K562 (cell line): ENCODE results near the gene MTFMT. TPM values are rescaled to one million over a fixed set of nuclear protein-coding genes. Genes with fewer than 3 reads are reported as not detected.

Source experiments
- ATAC-seq: fragments of 200-7000 bp; cut with Tn5 transposase; 3 replicates; pipeline ENCODE4 v1.9.1; 2020; ENCODE audit warnings: moderate library complexity
- BruUV-seq: library from RNA; stranded (reverse); fragments of 400-500 nt; replicated peaks from 2 replicates; lab custom pipeline; 2021; lab: Mats Ljungman, UMichigan
- CTCF ChIA-PET: fragments of 300-600 bp; formaldehyde crosslinking; extraction: SDS; loops from one replicate; lab custom pipeline; 2021; ENCODE audit warnings: low intra/inter-chr PET ratio; lab: Yijun Ruan, JAX
- POLR2A ChIA-PET: fragments of 300-600, 350-650 bp; sonication (Branson Sonifier 250); formaldehyde crosslinking; extraction: SDS; loops from one replicate; lab custom pipeline; 2021; ENCODE audit warnings: antibody characterized with exemption, inconsistent platforms; lab: Yijun Ruan, JAX
- DNase-seq, 4 experiments: peaks; one replicate each; pipeline versions ENCODE4 v3.0.0 to v3.0.0-alpha.2; 2011 to 2018; ENCODE audit warnings: low spot score in 3 of 4, mixed read lengths in 3 of 4; ENCODE audit errors: extremely low read depth in 1 of 4
- FAIRE-seq: peaks from 2 replicates; lab custom pipeline; 2011; peaks lifted over from hg19 to GRCh38; lab: Jason Lieb, UNC
- H2AFZ ChIP-seq: 2 replicates; pipeline ENCODE4 v1.6.0; 2011; ENCODE audit warnings: low read depth, low read length, control low read depth, inconsistent platforms
- H3K27ac ChIP-seq: fragments of 200-600 bp; 3 replicates; pipeline ENCODE4 v1.8.0; 2011; ENCODE audit warnings: low read depth, mild to moderate bottlenecking, control low read depth, inconsistent platforms, low read length, moderate library complexity, mixed read lengths; ENCODE audit errors: extremely low read depth
- H3K27me3 ChIP-seq, 2 experiments: fragments of 300-600 bp in 1 of 2; 2 replicates in 1 of 2; 3 replicates in 1 of 2; pipeline versions ENCODE4 v1.6.0 to v1.8.0; 2011; ENCODE audit warnings: inconsistent platforms in 2 of 2, low read length in 2 of 2, mild to moderate bottlenecking in 1 of 2, mixed read lengths in 1 of 2, moderate library complexity in 1 of 2; ENCODE audit not compliant: control insufficient read depth in 2 of 2, insufficient read depth in 2 of 2
- H3K36me3 ChIP-seq: fragments of 300-600 bp; 3 replicates; pipeline ENCODE4 v1.8.0; 2011; ENCODE audit warnings: mild to moderate bottlenecking, low read length, inconsistent platforms; ENCODE audit not compliant: control insufficient read depth, insufficient read depth
- H3K4me1 ChIP-seq, 2 experiments: fragments of 200-600 bp in 1 of 2; replicated peaks in 1 of 2; 2 replicates in 1 of 2; 3 replicates in 1 of 2; pipeline versions ENCODE4 v1.5.1 to v1.8.0; 2011; ENCODE audit warnings: inconsistent platforms in 2 of 2, low read length in 2 of 2, mild to moderate bottlenecking in 1 of 2, mixed read lengths in 1 of 2, moderate library complexity in 1 of 2; ENCODE audit not compliant: control insufficient read depth in 2 of 2, insufficient read depth in 2 of 2
- H3K4me2 ChIP-seq: 2 replicates; pipeline ENCODE4 v1.6.1; 2011; ENCODE audit warnings: low read length, control low read depth, inconsistent platforms, mixed read lengths; ENCODE audit not compliant: insufficient read depth
- H3K4me3 ChIP-seq: fragments of 200-600 bp; sonication (generic), shearing (Covaris generic); 2 replicates; pipeline ENCODE4 v1.5.1; 2016; ENCODE audit warnings: control low read depth, inconsistent platforms
- H3K79me2 ChIP-seq: fragments of 200-600 bp; 3 replicates; pipeline ENCODE4 v1.8.0; 2011; ENCODE audit warnings: low read length, inconsistent platforms; ENCODE audit not compliant: control insufficient read depth, insufficient read depth
- H3K9ac ChIP-seq, 2 experiments: 2 replicates each; pipeline versions ENCODE4 v1.6.0 to v1.6.1; 2011; ENCODE audit warnings: low read depth in 2 of 2, low read length in 2 of 2, control low read depth in 1 of 2, inconsistent platforms in 1 of 2, mild to moderate bottlenecking in 1 of 2, mixed read lengths in 1 of 2; ENCODE audit not compliant: insufficient read depth in 1 of 2
- H3K9me1 ChIP-seq: one replicate; pipeline ENCODE4 v1.6.0; 2011; ENCODE audit warnings: inconsistent platforms, mild to moderate bottlenecking, low read length, moderate library complexity; ENCODE audit not compliant: control insufficient read depth, insufficient read depth
- H3K9me3 ChIP-seq: replicated peaks from 2 replicates; pipeline ENCODE4 v1.5.1; 2011; ENCODE audit warnings: low read depth, low read length, inconsistent platforms; ENCODE audit not compliant: control insufficient read depth, insufficient read depth
- H4K20me1 ChIP-seq: replicated peaks from 2 replicates; pipeline ENCODE4 v1.6.1; 2011; ENCODE audit warnings: low read length, inconsistent platforms, mixed read lengths; ENCODE audit not compliant: control insufficient read depth, insufficient read depth
- CHD1 ChIP-seq: fragments of 200-600 bp; sonication (generic); IDR thresholded peaks from one replicate; pipeline ENCODE4 v1.6.1; 2012; ENCODE audit warnings: mild to moderate bottlenecking, moderate library complexity, low read length, inconsistent platforms
- CSDE1 ChIP-seq, 2 experiments: fragments of 450-650 bp; IDR thresholded peaks; 2 replicates each; pipeline ENCODE4 v1.6.1; 2016; ENCODE audit warnings: mild to moderate bottlenecking in 1 of 2
- FOSL1 ChIP-seq: fragments of 200-800 bp; sonication (Bioruptor generic); conservative IDR thresholded peaks from 2 replicates; pipeline ENCODE4 v1.6.1; 2016; ENCODE audit warnings: missing genetic modification characterization, missing compliant biosample characterization
- GATAD2A ChIP-seq: fragments of 450-650 bp; IDR thresholded peaks from 2 replicates; pipeline ENCODE4 v1.6.1; 2017
- MCM5 ChIP-seq: fragments of 450-650 bp; IDR thresholded peaks from 2 replicates; pipeline ENCODE4 v1.6.1; 2016; ENCODE audit warnings: low read depth
- MTF1 ChIP-seq: fragments of 250-450 bp; sonication (Bioruptor Pico); IDR thresholded peaks from 2 replicates; pipeline ENCODE4 v1.9.0; 2021; ENCODE audit warnings: moderate library complexity, mild to moderate bottlenecking, inconsistent platforms, borderline replicate concordance
- NEUROD1 ChIP-seq: fragments of 150-350 bp; IDR thresholded peaks from 2 replicates; pipeline ENCODE4 v1.6.1; 2014; ENCODE audit warnings: borderline replicate concordance, low read length, low read depth; ENCODE audit not compliant: partially characterized antibody
- NFYB ChIP-seq: IDR thresholded peaks from 2 replicates; pipeline ENCODE4 v1.6.1; 2011; ENCODE audit warnings: mild to moderate bottlenecking, moderate library complexity; ENCODE audit not compliant: insufficient read length; ENCODE audit errors: extremely low read depth
- PTTG1 ChIP-seq: fragments of 450-650 bp; IDR thresholded peaks from 2 replicates; pipeline ENCODE4 v1.6.1; 2016; ENCODE audit warnings: low read depth, mild to moderate bottlenecking, missing genetic modification characterization, missing compliant biosample characterization
- RBM14 ChIP-seq: fragments of 200-400 bp; formaldehyde crosslinking; IDR thresholded peaks from 2 replicates; pipeline ENCODE4 v1.6.1; 2018; ENCODE audit warnings: low read depth, mild to moderate bottlenecking, low read length, moderate library complexity, borderline replicate concordance; ENCODE audit not compliant: insufficient read depth
- XRCC3 ChIP-seq: fragments of 450-650 bp; IDR thresholded peaks from 2 replicates; pipeline ENCODE4 v1.6.1; 2017; ENCODE audit warnings: mild to moderate bottlenecking, moderate library complexity
- ZKSCAN3 ChIP-seq: fragments of 250-450 bp; sonication (Bioruptor Pico); IDR thresholded peaks from 2 replicates; pipeline ENCODE4 v1.4.0; 2020
- WGBS: fragments of 100-300 bp; shearing (Covaris generic); methylation state at CpG from one replicate; pipeline ENCODE4 v1.1.6; 2016; ENCODE audit warnings: low coverage, mixed read lengths; ENCODE audit not compliant: insufficient coverage; ENCODE audit errors: missing lambda C conversion rate; 5-methylcytosine and 5-hydroxymethylcytosine counted together
- in situ Hi-C: fragments of 300-500 bp; cut with MboI; formaldehyde crosslinking; loops from 4 replicates; pipeline ENCODE4 v1.15.0; 2018; ENCODE audit warnings: inconsistent platforms, mixed read lengths
- intact Hi-C: fragments of 100-400 bp; cut with micrococcal nuclease; formaldehyde crosslinking; loops from 2 replicates; pipeline ENCODE4 v1.14.2; 2022
- polyA plus RNA-seq, 8 experiments: library from polyadenylated mRNA; depleted of rRNA in 4 of 8; stranded (reverse) in 5 of 8; unstranded in 3 of 8; fragments of >200 nt; fragmentation: Nextera tagmentation in 2 of 8; fragmentation: Illumina TruSeq in 1 of 8; extraction: Ambion mirVana in 2 of 8; extraction: Trizol in 1 of 8; gene quantifications; 2 replicates each; pipeline versions ENCODE4 v1.2.1 to v1.2.3, GENCODE V29; 2011 to 2014; ENCODE audit warnings: inconsistent platforms in 1 of 8, missing spikeins in 1 of 8
- total RNA-seq, 7 experiments: library from RNA; depleted of rRNA in 6 of 7; stranded (reverse); fragments of >200 nt in 6 of 7; fragmentation: Illumina TruSeq in 2 of 7; extraction: Trizol in 2 of 7; gene quantifications; 2 replicates each; pipeline versions ENCODE4 v1.2.1 to v1.2.3, GENCODE V29; 2011 to 2021; ENCODE audit warnings: low replicate concordance in 1 of 7
- TF ChIP-seq, protein P1 (sequence below): fragments of 450-650 bp; formaldehyde crosslinking; IDR thresholded peaks from 2 replicates; pipeline ENCODE4 v1.4.0; 2022; ENCODE audit warnings: missing genetic modification characterization

The MTFMT gene
- total and polyA plus RNA-seq, 9 of the 15 experiments (the other 6 are each of a cell fraction or from before 2014, with no cell fraction given) = 1.4 to 31.1 (median 16.2) TPM

DNA sequence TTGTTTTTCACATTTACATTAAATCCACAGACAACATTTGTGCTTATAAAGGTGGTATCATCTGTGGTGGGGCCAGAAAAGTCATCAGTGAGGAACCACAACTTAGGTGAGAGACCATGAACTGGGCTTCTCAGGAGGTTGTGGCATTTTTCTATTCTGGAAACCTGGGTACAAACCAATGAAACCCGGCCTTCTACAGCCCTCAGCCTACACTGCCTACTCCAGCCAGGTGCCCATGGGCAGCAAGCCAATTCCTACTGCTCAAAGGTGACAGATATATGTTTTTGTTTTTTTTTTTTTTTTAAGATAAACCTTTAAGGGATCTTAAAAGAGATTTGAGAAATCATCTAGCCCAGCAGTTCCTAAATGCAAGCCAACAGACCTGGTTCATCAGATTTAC, 60.0 kb downstream of the MTFMT start:
- ChIA-PET CTCF (interaction anchor here (0.6 kb wide), 1 partner anchor 818 kb away, joined by 3 read pairs; the partner anchor contains the start of gene SNX22), POLR2A (interaction anchor here (1.2 to 1.7 kb wide), 2 partner anchors 13 to 20 kb away, joined by 4 to 5 read pairs; no protein-coding TSS in a partner anchor)
- no peaks in the 10 kb centered on the region for H3K4me1 ChIP-seq
- no peak for FAIRE-seq
- H3K36me3 ChIP-seq = peaks cover 65% of the 10 kb centered on the region
- no peaks in the 10 kb centered on the region for H3K79me2 ChIP-seq
- no peaks in the 10 kb centered on the region for H3K9me1 ChIP-seq
- no peaks in the 10 kb centered on the region for H3K9me3 ChIP-seq
- BruUV-seq = no TSS peak
- no peak overlapping the region for H3K4me3 ChIP-seq
- ATAC-seq = no peak
- H4K20me1 ChIP-seq = no peaks in the 10 kb centered on the region
- no peak overlapping the region for H2AFZ ChIP-seq
- TF ChIP-seq GATAD2A (no peak), NEUROD1 (no peak), MCM5 (no peak), PTTG1 (tag) (no peak), FOSL1 (tag) (no peak), NFYB (no peak), CSDE1 (IDR thresholded peaks at IDR 0.05) (no peak), XRCC3 (no peak), MTF1 (CRISPR knock-in tag) (no peak), RBM14 (no peak), ZKSCAN3 (no peak), CHD1 (no peak)
- TF ChIP-seq, protein P1, sequence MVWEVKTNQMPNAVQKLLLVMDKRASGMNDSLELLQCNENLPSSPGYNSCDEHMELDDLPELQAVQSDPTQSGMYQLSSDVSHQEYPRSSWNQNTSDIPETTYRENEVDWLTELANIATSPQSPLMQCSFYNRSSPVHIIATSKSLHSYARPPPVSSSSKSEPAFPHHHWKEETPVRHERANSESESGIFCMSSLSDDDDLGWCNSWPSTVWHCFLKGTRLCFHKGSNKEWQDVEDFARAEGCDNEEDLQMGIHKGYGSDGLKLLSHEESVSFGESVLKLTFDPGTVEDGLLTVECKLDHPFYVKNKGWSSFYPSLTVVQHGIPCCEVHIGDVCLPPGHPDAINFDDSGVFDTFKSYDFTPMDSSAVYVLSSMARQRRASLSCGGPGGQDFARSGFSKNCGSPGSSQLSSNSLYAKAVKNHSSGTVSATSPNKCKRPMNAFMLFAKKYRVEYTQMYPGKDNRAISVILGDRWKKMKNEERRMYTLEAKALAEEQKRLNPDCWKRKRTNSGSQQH (CRISPR knock-in tag) = no peak
- H3K27me3 ChIP-seq = no peaks in the 10 kb centered on the region
- in situ Hi-C loops = no loop called here
- DNase-seq = no peak
- intact Hi-C loops = no loop called here
- WGBS = 90% methylated on average over 1 of the region's 1 CpG
- H3K4me2 ChIP-seq = no peak overlapping the region
- no peak overlapping the region for H3K27ac ChIP-seq
- H3K9ac ChIP-seq = no peak overlapping the region
